HG02885 (cell line): ENCODE measurements around the gene ZCCHC9.

Experiments used
- ATAC-seq: cut with Tn5 transposase; IDR thresholded peaks from one replicate; pipeline ENCODE4 v1.9.1; 2021; ENCODE audit warnings: mild to moderate bottlenecking; ENCODE audit not compliant: unreplicated experiment, poor library complexity

The ZCCHC9 gene

DNA sequence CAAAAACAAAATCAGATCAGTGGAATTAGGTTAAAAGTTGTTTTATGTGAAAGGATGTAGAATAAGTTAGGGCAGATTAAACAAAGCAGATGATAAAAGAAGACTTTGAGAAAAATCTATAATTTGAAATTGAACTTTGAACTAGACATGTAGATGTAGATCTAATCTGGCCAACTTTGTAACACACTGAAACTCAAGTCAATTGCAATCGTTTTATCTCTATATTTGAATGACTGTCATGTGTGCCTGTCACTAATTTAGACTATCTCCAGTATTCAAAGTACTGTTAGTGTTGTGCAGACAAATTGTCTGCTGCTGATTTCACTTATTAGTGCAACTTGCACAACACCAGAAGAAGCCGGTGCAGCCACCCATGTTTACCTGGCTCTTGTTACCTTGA, 52.7 kb downstream of the ZCCHC9 start:
- ATAC-seq, result no peak

DNA sequence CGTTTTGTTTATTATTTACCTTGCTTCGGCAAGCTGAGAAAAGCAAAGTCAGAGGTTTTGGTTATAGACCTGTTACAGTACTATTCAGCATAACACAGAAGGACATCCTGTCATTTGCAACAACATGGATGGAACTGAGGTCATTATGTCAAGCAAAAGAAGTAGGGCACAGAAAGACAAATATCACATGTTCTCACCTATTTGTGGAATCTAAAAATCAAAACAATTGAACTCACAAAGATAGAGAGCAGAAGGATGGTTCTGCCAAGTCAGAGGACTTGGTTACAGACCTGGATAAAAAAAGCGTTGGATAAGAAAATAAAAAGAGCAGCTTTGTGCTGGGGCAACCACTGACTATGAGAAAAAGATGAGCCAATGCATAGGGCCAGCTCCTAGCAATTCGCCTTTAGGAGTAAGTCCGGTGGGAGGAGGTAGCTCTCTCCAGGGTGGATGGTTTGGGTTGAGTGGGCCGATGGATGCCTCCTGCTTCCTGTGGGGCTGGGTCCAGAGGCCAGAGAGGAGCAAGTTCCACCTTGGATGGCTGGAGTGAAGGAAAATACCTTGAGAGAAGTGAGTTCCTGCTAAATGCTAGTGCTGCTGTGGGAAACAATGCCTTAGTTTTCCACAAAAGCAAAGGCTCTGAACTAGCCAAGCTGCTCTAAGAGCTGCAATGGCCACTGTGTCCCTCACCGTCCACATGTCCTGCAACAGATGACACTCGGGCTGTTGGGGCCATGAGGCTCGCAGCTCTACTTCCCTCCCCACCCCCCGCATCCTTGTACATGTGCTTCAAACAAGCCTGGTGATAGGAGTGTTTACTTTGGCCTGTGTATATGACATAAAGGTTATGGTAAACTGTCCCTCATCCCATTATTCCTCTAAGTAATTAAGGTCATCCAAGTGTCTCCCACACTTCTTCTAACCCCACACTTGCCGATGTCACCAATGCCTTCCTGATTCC, 54.2 kb downstream of the ZCCHC9 start:
- no peak for ATAC-seq

DNA sequence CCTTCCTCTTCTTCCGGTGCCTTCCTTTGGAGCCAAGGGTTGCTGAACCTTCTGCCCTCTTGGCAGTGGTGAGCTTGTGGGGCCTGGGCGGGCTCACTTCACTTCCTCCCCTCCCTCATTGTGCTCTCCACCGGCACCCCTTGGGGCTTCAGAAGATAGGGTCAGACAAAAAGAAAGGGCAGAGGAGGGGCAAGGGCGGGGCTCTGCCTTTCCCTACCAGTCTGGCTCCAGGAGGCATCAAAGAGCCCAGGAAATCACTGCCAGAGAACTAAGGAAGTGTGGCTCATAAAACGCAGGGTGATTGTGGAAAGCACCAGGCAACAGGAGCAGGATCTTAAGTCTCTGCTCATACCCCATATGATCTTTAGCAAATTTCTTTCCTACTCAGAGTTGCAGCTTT, 57.7 kb downstream of the ZCCHC9 start:
- no peak for ATAC-seq

DNA sequence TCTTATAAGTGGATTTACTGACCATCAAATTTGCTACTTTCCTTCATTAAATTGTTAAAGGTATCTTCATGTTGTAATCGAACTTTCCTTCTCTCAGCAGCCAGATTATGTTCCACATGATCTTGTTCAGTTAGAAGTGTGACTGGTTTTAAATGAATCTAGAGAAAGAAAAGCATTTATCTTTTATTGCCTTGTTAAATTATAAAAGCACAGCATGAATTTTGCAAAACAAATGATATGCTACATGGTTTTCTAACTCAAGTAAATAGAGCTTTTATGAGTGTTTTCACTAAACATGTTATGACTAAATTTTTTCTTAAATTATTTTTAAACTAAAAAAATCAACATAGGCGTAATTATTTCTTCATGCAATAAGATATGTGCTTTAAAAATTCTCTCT, 58.5 kb downstream of the ZCCHC9 start:
- no peak for ATAC-seq

DNA sequence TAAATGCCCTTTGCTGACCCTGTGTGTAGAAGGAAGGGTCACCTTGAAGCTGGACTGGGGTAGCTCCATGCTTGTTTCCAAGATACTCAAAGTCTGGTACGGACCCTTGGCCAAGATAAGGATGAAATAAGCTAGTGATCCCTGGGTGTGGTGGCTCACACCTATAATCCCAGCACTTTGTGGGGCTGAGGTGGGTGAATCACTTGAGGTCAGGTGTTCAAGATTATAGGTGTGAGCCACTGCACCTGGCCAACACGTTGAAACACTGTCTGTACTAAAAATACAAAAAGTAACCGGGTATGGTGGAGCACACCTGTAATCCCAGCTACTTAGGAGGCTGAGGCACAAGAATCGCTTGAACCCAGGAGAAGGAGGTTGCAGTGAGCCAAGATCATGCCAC, 59.3 kb downstream of the ZCCHC9 start:
- ATAC-seq, result no peak

- no peak for ATAC-seq
Measured at GRCh38 chr5:81361600-81361999, 60.2 kb downstream of the ZCCHC9 start.
